HepG2 (cell line): ENCODE measurements around the gene MED13L. TPM values are rescaled to one million over a fixed set of nuclear protein-coding genes. Genes with fewer than 3 reads are reported as not detected.

Experiments used
- ATAC-seq: fragments of 200-7000 bp; cut with Tn5 transposase; 3 replicates; pipeline ENCODE4 v1.9.1; 2020; ENCODE audit warnings: mild to moderate bottlenecking, moderate library complexity
- BruUV-seq: library from RNA; stranded (reverse); fragments of 400-500 nt; replicated peaks from 2 replicates; lab custom pipeline; 2021; lab: Mats Ljungman, UMichigan
- CTCF ChIA-PET: fragments of 300-600 bp; formaldehyde crosslinking; extraction: SDS; loops from one replicate; lab custom pipeline; 2021; ENCODE audit warnings: low total read pairs, inconsistent platforms, low intra/inter-chr PET ratio; lab: Yijun Ruan, JAX
- POLR2A ChIA-PET: fragments of 350-600 bp; sonication (Branson Sonifier 250); formaldehyde crosslinking; loops from one replicate; lab custom pipeline; 2020; ENCODE audit warnings: antibody characterized with exemption, inconsistent platforms; lab: Yijun Ruan, JAX
- DNase-seq: peaks from one replicate; pipeline ENCODE4 v3.0.0-alpha.2; 2015; ENCODE audit warnings: low spot score
- FAIRE-seq: peaks from 3 replicates; lab custom pipeline; 2011; peaks lifted over from hg19 to GRCh38; lab: Jason Lieb, UNC
- H2AFZ ChIP-seq: one replicate; pipeline ENCODE4 v1.6.1; 2011; ENCODE audit warnings: low read length, inconsistent platforms
- H3K27ac ChIP-seq: fragments of 300-600 bp; 3 replicates; pipeline ENCODE4 v1.8.0; 2011; ENCODE audit warnings: mixed run types, mild to moderate bottlenecking, mixed read lengths, low read length, inconsistent platforms; ENCODE audit not compliant: insufficient read depth; ENCODE audit errors: extremely low read length
- H3K27me3 ChIP-seq, 2 experiments: fragments of 200-600 bp in 1 of 2; 2 replicates in 1 of 2; 3 replicates in 1 of 2; pipeline versions ENCODE4 v1.6.0 to v1.8.0; 2011; ENCODE audit warnings: low read length in 2 of 2, mild to moderate bottlenecking in 2 of 2, moderate library complexity in 2 of 2, inconsistent platforms in 1 of 2; ENCODE audit not compliant: insufficient read depth in 2 of 2, control insufficient read depth in 1 of 2
- H3K36me3 ChIP-seq, 2 experiments: fragments of 200-600 bp in 1 of 2; replicated peaks in 1 of 2; 2 replicates in 1 of 2; 3 replicates in 1 of 2; pipeline versions ENCODE4 v1.5.1 to v1.8.0; 2011; ENCODE audit warnings: low read length in 2 of 2, inconsistent platforms in 1 of 2; ENCODE audit not compliant: insufficient read depth in 2 of 2, control insufficient read depth in 1 of 2
- H3K4me1 ChIP-seq: 2 replicates; pipeline ENCODE4 v1.5.1; 2012; ENCODE audit warnings: low read length, inconsistent platforms; ENCODE audit not compliant: insufficient read depth
- H3K4me2 ChIP-seq: 2 replicates; pipeline ENCODE4 v1.6.0; 2011; ENCODE audit warnings: low read depth, low read length, inconsistent platforms
- H3K4me3 ChIP-seq, 3 experiments: fragments of 200-600 bp in 1 of 3; sonication (generic), shearing (Covaris generic) in 1 of 3; replicated peaks in 1 of 3; 2 replicates each; pipeline ENCODE4 v1.5.1; 2011 to 2016; ENCODE audit warnings: low read length in 3 of 3, inconsistent platforms in 2 of 3, low read depth in 2 of 3, mild to moderate bottlenecking in 2 of 3, control low read depth in 1 of 3, mixed read lengths in 1 of 3; ENCODE audit not compliant: insufficient read depth in 1 of 3
- H3K79me2 ChIP-seq: one replicate; pipeline ENCODE4 v1.6.1; 2011; ENCODE audit warnings: low read length, inconsistent platforms; ENCODE audit not compliant: insufficient read depth
- H3K9ac ChIP-seq: 2 replicates; pipeline ENCODE4 v1.6.0; 2011; ENCODE audit warnings: mild to moderate bottlenecking, low read depth, low read length, inconsistent platforms; ENCODE audit not compliant: insufficient read depth
- H3K9me3 ChIP-seq: 2 replicates; pipeline ENCODE4 v1.5.1; 2012; ENCODE audit warnings: mild to moderate bottlenecking, low read length
- H4K20me1 ChIP-seq: 2 replicates; pipeline ENCODE4 v1.6.0; 2011; ENCODE audit warnings: inconsistent platforms, mild to moderate bottlenecking, low read length, moderate library complexity; ENCODE audit not compliant: insufficient read depth
- GMEB1 ChIP-seq: sonication (generic); formaldehyde crosslinking; IDR thresholded peaks from 2 replicates; pipeline ENCODE4 v1.5.1; 2020; ENCODE audit warnings: missing genetic modification reagents, mild to moderate bottlenecking, borderline replicate concordance
- KDM4B ChIP-seq: sonication (generic); formaldehyde crosslinking; IDR thresholded peaks from 2 replicates; pipeline ENCODE4 v1.4.0; 2020; ENCODE audit warnings: missing genetic modification reagents
- PRDM10 ChIP-seq: sonication (generic); formaldehyde crosslinking; IDR thresholded peaks from 2 replicates; pipeline ENCODE4 v1.4.0; 2020; ENCODE audit warnings: low read depth, missing genetic modification reagents
- PRMT3 ChIP-seq: sonication (generic); formaldehyde crosslinking; IDR thresholded peaks from 2 replicates; pipeline ENCODE4 v1.8.1; 2022; ENCODE audit warnings: low read depth, mild to moderate bottlenecking, moderate library complexity, missing genetic modification reagents, borderline replicate concordance
- PRPF4 ChIP-seq: fragments of 200-400 bp; formaldehyde crosslinking; IDR thresholded peaks from 2 replicates; pipeline ENCODE4 v1.6.1; 2016; ENCODE audit warnings: low read length, low read depth; ENCODE audit not compliant: poor library complexity, severe bottlenecking
- RFXANK ChIP-seq: IDR thresholded peaks from 2 replicates; pipeline ENCODE4 v1.6.1; 2016
- YEATS4 ChIP-seq: sonication (generic); formaldehyde crosslinking; IDR thresholded peaks from 2 replicates; pipeline ENCODE4 v1.4.0; 2020; ENCODE audit warnings: missing genetic modification reagents, borderline replicate concordance
- ZMYM4 ChIP-seq: sonication (generic); formaldehyde crosslinking; IDR thresholded peaks from 2 replicates; pipeline ENCODE4 v1.8.1; 2023; ENCODE audit warnings: mild to moderate bottlenecking, missing genetic modification reagents
- ZNF260 ChIP-seq: sonication (generic); formaldehyde crosslinking; IDR thresholded peaks from 2 replicates; pipeline ENCODE4 v1.4.0; 2020; ENCODE audit warnings: missing genetic modification reagents, low read depth, mild to moderate bottlenecking, borderline replicate concordance
- ZNF549 ChIP-seq: sonication (generic); formaldehyde crosslinking; IDR thresholded peaks from 2 replicates; pipeline ENCODE4 v1.5.0; 2020; ENCODE audit warnings: missing genetic modification reagents
- ZNF713 ChIP-seq: sonication (generic); formaldehyde crosslinking; IDR thresholded peaks from 2 replicates; pipeline ENCODE4 v1.4.0; 2020; ENCODE audit warnings: mild to moderate bottlenecking, missing genetic modification reagents
- WGBS: methylation state at CpG from one replicate; pipeline ENCODE4 v1.1.6; 2017; ENCODE audit warnings: low lambda C conversion rate; 5-methylcytosine and 5-hydroxymethylcytosine counted together
- in situ Hi-C: cut with HindIII; loops from 2 replicates; pipeline ENCODE4 v1.10.0; 2017; ENCODE audit warnings: low pct_unique_long_range_greater_than_20kb; ENCODE audit not compliant: extremely low pct_ligation_motif_present
- intact Hi-C: fragments of 100-400 bp; cut with micrococcal nuclease; formaldehyde crosslinking; loops from one replicate; pipeline ENCODE4 v1.10.0; 2022; ENCODE audit not compliant: unreplicated experiment
- polyA plus RNA-seq, 8 experiments: library from polyadenylated mRNA; depleted of rRNA in 3 of 8; stranded (reverse) in 7 of 8; unstranded in 1 of 8; fragments of >200 nt; fragmentation: Illumina TruSeq in 4 of 8; extraction: Trizol in 4 of 8; gene quantifications; 2 replicates each; pipeline versions ENCODE4 v1.2.1 to v1.2.3, GENCODE V29; 2011 to 2016; ENCODE audit warnings: low read depth in 4 of 8, missing spikeins in 1 of 8, mixed read lengths in 1 of 8; ENCODE audit not compliant: insufficient read depth in 1 of 8
- total RNA-seq, 5 experiments: library from RNA; depleted of rRNA; stranded (reverse); fragments of >200 nt; fragmentation: Illumina TruSeq; extraction: Trizol; gene quantifications; 2 replicates each; pipeline ENCODE4 v1.2.3, GENCODE V29; 2016; ENCODE audit warnings: low read depth in 1 of 5
- TF ChIP-seq, protein P1 (sequence below): sonication (generic); formaldehyde crosslinking; IDR thresholded peaks from 2 replicates; pipeline ENCODE4 v1.4.0; 2020; ENCODE audit warnings: mild to moderate bottlenecking, missing genetic modification reagents
- TF ChIP-seq, protein P2 (sequence below): sonication (generic); formaldehyde crosslinking; IDR thresholded peaks from 2 replicates; pipeline ENCODE4 v1.4.0; 2020; ENCODE audit warnings: missing genetic modification reagents, borderline replicate concordance

MED13L gene
- total and polyA plus RNA-seq, 2 of the 13 experiments (the other 11 are each of a cell fraction or from before 2014, with no cell fraction given): 24.8 to 38.9 TPM

GRCh38 chr12:116130431-116130830 lies 147.1 kb downstream of the MED13L start:
- Histone ChIP-seq H3K27me3 (no peaks in the 10 kb centered on the region), H3K4me1 (peaks cover 66% of the 10 kb centered on the region), H3K9ac (no peak overlapping the region), H3K4me2 (no peak overlapping the region), H3K27ac (no peak overlapping the region), H4K20me1 (peaks cover 15% of the 10 kb centered on the region; the same call in 1 of the 2 replicates), H3K79me2 (peaks cover 59% of the 10 kb centered on the region), H2AFZ (no peak overlapping the region), H3K36me3 (no peaks in the 10 kb centered on the region), H3K9me3 (no peaks in the 10 kb centered on the region), H3K4me3 (no peak overlapping the region)
- 97% methylated on average over 1 of the region's 1 CpG for WGBS
- DNase-seq: no peak
- BruUV-seq: no TSS peak
- ChIA-PET CTCF (no interaction called here), POLR2A (no interaction called here)
- ATAC-seq: no peak
- intact Hi-C loops: loop anchor here (5.0 kb wide), 1 partner anchor 43 kb away; no protein-coding TSS in a partner anchor
- no peak for FAIRE-seq
- in situ Hi-C loops: no loop called here
- TF ChIP-seq RFXANK (no peak), PRMT3 (CRISPR knock-in tag) (no peak), GMEB1 (no peak), ZNF713 (no peak), PRPF4 (no peak), KDM4B (no peak), ZNF260 (CRISPR knock-in tag) (no peak), YEATS4 (no peak), ZMYM4 (CRISPR knock-in tag) (no peak), ZNF549 (CRISPR knock-in tag) (no peak), PRDM10 (CRISPR knock-in tag) (no peak)
- TF ChIP-seq, protein P1, sequence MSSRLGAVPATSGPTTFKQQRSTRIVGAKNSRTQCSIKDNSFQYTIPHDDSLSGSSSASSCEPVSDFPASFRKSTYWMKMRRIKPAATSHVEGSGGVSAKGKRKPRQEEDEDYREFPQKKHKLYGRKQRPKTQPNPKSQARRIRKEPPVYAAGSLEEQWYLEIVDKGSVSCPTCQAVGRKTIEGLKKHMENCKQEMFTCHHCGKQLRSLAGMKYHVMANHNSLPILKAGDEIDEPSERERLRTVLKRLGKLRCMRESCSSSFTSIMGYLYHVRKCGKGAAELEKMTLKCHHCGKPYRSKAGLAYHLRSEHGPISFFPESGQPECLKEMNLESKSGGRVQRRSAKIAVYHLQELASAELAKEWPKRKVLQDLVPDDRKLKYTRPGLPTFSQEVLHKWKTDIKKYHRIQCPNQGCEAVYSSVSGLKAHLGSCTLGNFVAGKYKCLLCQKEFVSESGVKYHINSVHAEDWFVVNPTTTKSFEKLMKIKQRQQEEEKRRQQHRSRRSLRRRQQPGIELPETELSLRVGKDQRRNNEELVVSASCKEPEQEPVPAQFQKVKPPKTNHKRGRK (CRISPR knock-in tag): no peak
- TF ChIP-seq, protein P2, sequence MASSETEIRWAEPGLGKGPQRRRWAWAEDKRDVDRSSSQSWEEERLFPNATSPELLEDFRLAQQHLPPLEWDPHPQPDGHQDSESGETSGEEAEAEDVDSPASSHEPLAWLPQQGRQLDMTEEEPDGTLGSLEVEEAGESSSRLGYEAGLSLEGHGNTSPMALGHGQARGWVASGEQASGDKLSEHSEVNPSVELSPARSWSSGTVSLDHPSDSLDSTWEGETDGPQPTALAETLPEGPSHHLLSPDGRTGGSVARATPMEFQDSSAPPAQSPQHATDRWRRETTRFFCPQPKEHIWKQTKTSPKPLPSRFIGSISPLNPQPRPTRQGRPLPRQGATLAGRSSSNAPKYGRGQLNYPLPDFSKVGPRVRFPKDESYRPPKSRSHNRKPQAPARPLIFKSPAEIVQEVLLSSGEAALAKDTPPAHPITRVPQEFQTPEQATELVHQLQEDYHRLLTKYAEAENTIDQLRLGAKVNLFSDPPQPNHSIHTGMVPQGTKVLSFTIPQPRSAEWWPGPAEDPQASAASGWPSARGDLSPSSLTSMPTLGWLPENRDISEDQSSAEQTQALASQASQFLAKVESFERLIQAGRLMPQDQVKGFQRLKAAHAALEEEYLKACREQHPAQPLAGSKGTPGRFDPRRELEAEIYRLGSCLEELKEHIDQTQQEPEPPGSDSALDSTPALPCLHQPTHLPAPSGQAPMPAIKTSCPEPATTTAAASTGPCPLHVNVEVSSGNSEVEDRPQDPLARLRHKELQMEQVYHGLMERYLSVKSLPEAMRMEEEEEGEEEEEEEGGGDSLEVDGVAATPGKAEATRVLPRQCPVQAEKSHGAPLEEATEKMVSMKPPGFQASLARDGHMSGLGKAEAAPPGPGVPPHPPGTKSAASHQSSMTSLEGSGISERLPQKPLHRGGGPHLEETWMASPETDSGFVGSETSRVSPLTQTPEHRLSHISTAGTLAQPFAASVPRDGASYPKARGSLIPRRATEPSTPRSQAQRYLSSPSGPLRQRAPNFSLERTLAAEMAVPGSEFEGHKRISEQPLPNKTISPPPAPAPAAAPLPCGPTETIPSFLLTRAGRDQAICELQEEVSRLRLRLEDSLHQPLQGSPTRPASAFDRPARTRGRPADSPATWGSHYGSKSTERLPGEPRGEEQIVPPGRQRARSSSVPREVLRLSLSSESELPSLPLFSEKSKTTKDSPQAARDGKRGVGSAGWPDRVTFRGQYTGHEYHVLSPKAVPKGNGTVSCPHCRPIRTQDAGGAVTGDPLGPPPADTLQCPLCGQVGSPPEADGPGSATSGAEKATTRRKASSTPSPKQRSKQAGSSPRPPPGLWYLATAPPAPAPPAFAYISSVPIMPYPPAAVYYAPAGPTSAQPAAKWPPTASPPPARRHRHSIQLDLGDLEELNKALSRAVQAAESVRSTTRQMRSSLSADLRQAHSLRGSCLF (CRISPR knock-in tag): no peak
